ENCODE data around the gene CTXND1.

Gene CTXND1

DNA sequence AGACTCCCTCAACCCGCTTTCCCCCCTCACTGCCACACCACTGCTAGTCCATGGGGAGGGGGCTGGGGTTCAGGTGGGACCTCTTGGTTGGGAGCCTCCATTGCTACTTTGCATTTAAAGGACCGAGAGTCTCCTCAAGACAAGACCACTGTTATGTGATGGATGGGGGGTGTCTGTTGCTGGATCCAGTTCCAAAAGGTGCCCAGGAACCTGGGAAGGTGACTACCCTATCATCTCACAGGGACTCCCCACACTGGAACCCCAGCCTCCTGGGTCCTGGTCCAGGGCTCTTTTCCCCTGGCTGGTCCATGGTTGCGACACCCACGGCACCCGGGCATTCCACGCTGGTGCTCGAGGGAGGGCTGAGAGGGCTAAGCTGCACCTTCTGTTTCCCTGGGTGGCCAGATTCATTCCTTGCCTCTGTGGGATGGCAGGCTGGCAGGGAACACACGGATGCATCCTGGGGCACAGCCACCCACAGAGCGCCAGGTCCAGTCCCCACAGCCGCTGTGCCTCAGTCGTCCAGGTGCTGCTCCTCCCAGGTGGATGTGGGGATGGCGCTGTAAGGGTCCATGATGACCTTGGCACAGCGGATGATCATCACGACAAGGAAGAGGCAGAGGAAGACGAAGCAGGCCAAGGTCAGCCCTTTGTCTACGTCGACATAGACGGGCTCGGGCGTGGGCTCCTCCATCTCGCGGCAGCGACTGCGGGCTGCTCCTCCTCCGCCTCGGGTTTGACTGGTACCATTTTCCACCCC lies 50.6 kb downstream of the CTXND1 start:
- in situ Hi-C loops (cut with HindIII; ENCODE audit: low pct_ligation_motif_present, low sequenced_read_pairs) = no loop called here
- no peaks in the 10 kb centered on the region for H3K27me3 ChIP-seq (replicated peaks)
- H3K4me3 ChIP-seq (ENCODE audit: low read depth, low read length) = no peak overlapping the region
- H3K27ac ChIP-seq = no peak overlapping the region
- TF ChIP-seq CTCF (IDR thresholded peaks at IDR 0.05; ENCODE audit: low read depth, low read length, missing control alignments) = no peak
- H3K36me3 ChIP-seq (replicated peaks) = no peaks in the 10 kb centered on the region
- DNase-seq = no peak

GRCh38 chr15:80199869-80200268 lies 52.1 kb downstream of the CTXND1 start:
- DNase-seq = no peak
- Histone ChIP-seq H3K27me3 (replicated peaks) (no peaks in the 10 kb centered on the region), H3K27ac (no peak overlapping the region), H3K36me3 (replicated peaks) (no peaks in the 10 kb centered on the region), H3K4me3 (ENCODE audit: low read depth, low read length) (no peak overlapping the region)
- TF ChIP-seq CTCF (IDR thresholded peaks at IDR 0.05; ENCODE audit: low read depth, low read length, missing control alignments) = no peak
- in situ Hi-C loops (cut with HindIII; ENCODE audit: low pct_ligation_motif_present, low sequenced_read_pairs) = no loop called here

DNA sequence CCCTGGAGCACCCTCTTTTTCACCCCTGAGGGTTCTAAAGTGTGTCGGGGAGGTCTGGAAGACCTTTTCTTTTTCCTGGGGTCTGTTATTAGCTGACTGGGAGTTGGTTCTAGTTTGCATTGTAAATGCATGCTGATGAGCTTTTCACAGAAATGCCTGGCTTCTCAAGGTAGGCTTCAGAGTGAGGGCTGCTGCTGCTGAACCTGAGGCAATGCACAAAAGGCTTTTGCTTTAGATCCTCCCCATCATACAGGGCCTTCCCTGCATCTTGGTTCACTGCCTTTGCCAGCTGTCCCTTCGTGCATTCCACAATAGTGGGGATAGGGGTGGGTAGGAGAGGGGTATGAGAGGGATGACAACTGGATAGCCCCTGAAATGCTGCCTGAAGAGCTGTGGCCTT lies 52.6 kb downstream of the CTXND1 start:
- in situ Hi-C loops (cut with HindIII; ENCODE audit: low pct_ligation_motif_present, low sequenced_read_pairs) = no loop called here
- no peak for DNase-seq
- Histone ChIP-seq H3K4me3 (ENCODE audit: low read depth, low read length) (no peak overlapping the region), H3K36me3 (replicated peaks) (no peaks in the 10 kb centered on the region), H3K27me3 (replicated peaks) (no peaks in the 10 kb centered on the region), H3K27ac (no peak overlapping the region)
- TF ChIP-seq CTCF (IDR thresholded peaks at IDR 0.05; ENCODE audit: low read depth, low read length, missing control alignments) = no peak

DNA sequence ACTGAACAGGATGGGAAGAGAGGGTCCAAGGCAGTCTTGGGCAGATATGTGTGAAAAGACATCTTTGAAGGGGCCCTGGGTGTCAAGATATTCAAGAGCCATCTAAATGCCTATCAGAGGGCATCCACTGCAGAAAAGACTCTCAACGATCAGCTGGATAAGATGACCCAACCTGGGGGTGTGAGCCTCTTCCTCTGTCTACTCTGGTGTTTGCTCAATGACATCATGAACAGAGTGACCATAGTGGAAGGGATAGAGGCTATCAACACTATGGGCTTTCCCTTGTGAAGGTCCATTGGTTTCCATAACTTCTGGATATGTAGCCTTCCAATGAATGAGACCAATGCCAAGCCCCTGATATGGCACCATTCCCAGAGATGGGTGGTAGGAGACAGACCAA lies 57.1 kb downstream of the CTXND1 start:
- in situ Hi-C loops (cut with HindIII; ENCODE audit: low pct_ligation_motif_present, low sequenced_read_pairs) = no loop called here
- DNase-seq = no peak
- Histone ChIP-seq H3K4me3 (ENCODE audit: low read depth, low read length) (no peak overlapping the region), H3K27me3 (replicated peaks) (no peaks in the 10 kb centered on the region), H3K27ac (no peak overlapping the region), H3K36me3 (replicated peaks) (no peaks in the 10 kb centered on the region)
- no peak for TF ChIP-seq CTCF (IDR thresholded peaks at IDR 0.05; ENCODE audit: low read depth, low read length, missing control alignments)

- DNase-seq = no peak
- Histone ChIP-seq H3K27me3 (replicated peaks) (no peaks in the 10 kb centered on the region), H3K4me3 (ENCODE audit: low read depth, low read length) (no peak overlapping the region), H3K27ac (no peak overlapping the region), H3K36me3 (replicated peaks) (no peaks in the 10 kb centered on the region)
- in situ Hi-C loops (cut with HindIII; ENCODE audit: low pct_ligation_motif_present, low sequenced_read_pairs) = no loop called here
- no peak for TF ChIP-seq CTCF (IDR thresholded peaks at IDR 0.05; ENCODE audit: low read depth, low read length, missing control alignments)
These were observed 57.8 kb downstream of the CTXND1 start for GRCh38 chr15:80194186-80194585.

Data from brain microvascular endothelial cell (primary cell).